Activated CD8-positive, alpha-beta memory T cell treated with anti-CD3 and anti-CD28 coated beads, Interleukin-2, amount 50 U/mL, for 1 hour (primary cell): ENCODE data around the gene NBAS.
"Not testable (repeated sequence)": the region's sequence is repeated elsewhere in the genome, so short reads cannot be mapped to it uniquely, and the experiment has no call there.

Experiments
- DNase-seq: peaks from one replicate; pipeline ENCODE4 v3.0.0-alpha.2; 2020; ENCODE audit errors: extremely low read depth

NBAS gene

GRCh38 chr2:15262792-15263191 is 298.3 kb downstream of the NBAS start:
- DNase-seq, result no peak

DNA sequence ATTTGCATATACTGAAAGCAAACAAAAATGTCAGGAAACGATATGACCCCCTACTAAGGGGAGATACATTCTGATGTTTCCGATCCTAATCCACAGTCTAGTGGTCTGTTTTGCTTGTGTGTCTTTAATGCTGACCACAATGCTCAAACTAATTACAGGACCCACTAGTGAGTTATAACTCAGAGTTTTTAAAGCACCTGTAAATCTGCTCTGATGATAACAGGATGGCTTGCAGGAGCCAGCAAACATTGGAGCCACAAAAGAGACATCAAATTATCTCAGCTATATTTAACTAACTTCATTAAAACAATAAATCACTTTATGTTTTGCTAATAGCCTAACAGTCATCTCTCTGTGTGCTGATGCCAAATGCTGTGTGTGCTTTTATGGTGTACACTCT is 300.3 kb downstream of the NBAS start:
- DNase-seq, result no peak

DNA sequence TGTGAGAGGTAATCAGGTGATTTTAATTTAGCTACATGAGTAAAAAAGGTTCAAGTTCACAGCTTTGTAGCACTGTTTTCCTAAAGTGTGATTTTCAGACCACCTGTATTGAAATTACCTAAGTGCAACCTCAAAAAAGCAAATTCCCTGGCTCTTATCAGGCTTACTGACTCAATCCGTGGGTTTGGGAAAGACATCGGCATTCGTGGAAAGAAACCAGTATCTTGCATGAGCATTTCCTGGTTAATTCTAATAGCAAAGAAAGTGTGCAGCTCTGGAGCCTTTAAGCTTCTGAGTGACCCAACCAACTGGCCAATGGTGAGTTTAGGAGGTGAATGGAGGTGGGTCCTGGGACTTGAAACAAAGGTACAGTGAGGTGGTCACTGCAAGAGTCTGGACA is 300.9 kb downstream of the NBAS start:
- DNase-seq, result no peak

GRCh38 chr2:15259356-15259756 is 301.8 kb downstream of the NBAS start:
- DNase-seq, result no peak

DNA sequence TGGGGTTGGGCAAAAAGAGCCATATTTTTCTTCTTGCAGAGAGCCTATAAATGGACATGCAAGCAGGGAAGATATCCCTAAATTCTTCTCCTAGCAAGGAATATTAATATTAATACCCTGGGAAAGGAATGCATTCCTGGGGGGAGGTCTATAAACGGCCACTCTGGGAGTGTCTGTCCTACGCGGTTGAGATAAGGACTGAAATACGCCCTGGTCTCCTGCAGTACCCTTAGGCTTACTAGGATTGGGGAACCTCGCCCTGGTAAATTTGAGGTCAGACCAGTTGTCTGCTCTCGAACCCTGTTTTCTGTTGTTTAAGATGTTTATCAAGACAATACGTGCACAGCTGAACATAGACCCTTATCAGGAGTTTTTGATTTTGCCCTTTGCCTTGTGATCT is 302.7 kb downstream of the NBAS start:
- not testable (repeated sequence) for DNase-seq

DNA sequence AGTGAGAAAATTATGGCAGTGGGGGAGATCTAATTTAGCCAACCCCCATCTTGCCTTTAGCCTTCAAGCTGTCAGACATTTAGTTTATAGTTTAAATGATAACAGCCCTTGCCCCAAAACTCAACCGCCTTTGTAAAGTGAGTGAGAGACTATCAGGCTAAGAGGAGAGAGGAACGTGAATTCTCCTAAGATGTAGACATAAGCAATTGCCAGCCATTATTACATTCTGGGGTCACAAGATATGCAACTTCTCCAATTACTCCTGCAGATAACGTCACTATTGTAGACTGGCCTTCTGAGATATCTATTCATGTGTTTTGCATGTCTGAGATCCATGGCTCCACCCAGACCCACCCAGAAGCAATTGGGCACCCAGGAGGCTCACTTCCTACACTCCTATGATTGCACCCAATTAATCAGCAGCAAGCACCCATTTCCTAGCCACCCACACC is 307.3 kb downstream of the NBAS start:
- DNase-seq, result no peak

DNA sequence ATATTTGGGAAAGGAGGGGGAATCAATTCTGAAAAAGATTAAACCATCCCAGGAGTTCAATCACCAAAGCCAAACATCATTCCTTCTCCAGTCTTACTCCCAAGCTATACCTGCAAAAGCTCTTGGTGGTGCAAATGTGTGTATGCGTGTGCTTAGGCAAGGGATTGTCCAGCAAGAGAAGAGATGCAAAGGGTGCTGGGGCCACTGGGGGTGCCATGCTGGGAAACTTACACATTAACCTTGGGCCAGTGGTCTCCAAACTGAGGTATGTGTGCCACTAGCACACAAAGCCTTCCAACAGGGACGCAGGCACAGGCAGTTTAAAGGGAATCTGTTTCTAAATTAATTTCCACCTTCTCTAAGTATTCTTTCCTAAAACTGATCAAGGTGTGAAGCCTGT is 307.9 kb downstream of the NBAS start:
- DNase-seq, result no peak

GRCh38 chr2:15251753-15252152 is 309.4 kb downstream of the NBAS start:
- no peak for DNase-seq

- DNase-seq, result not testable (repeated sequence)
Observed at GRCh38 chr2:15250946-15251345, 310.2 kb downstream of the NBAS start.

- no peak for DNase-seq
Observed at GRCh38 chr2:15246870-15247269, 314.3 kb downstream of the NBAS start.

DNA sequence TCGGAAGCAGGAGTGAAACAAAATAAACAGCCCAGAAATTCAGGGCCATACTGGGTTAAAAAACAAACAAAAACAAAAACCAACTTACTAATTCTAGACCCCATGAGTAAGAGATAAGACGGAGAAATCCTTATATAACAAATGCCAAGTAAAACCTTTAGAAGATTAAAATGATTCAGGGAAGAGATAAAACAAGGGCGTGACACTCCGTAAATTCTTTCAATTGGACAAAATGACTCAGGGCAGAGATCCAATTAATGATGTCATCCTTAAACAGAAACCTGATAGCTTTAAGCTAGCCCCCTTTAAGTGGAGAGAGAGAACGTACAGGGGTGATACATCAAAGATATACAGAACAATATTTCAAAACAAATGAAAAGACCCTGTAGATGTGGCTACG is 317.4 kb downstream of the NBAS start:
- DNase-seq, result no peak

- DNase-seq, result no peak
Observed at GRCh38 chr2:15242936-15243461, 318.1 kb downstream of the NBAS start.

DNA sequence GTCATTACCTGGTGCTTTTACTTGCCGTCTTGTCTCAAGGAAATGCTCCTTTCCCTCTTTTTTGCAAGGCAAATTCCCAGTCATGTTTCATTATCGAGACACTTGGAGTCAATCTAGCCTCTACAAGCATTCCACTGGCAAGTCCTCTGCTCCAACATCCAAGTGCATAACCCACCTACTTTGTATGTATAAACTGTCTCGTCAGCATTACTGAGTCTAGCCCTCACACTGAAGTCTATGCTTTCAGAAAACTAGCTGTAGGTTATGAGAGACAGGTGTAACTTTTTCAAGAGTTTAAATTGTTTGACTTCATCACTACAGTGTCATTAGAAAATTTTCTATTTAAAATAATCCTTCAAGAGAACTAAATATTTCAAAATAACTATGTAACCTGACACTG is 319.2 kb downstream of the NBAS start:
- no peak for DNase-seq

- DNase-seq, result no peak
Observed at GRCh38 chr2:15241201-15241600, 319.9 kb downstream of the NBAS start.

GRCh38 chr2:15238028-15238427 is 323.1 kb downstream of the NBAS start:
- DNase-seq, result no peak

DNA sequence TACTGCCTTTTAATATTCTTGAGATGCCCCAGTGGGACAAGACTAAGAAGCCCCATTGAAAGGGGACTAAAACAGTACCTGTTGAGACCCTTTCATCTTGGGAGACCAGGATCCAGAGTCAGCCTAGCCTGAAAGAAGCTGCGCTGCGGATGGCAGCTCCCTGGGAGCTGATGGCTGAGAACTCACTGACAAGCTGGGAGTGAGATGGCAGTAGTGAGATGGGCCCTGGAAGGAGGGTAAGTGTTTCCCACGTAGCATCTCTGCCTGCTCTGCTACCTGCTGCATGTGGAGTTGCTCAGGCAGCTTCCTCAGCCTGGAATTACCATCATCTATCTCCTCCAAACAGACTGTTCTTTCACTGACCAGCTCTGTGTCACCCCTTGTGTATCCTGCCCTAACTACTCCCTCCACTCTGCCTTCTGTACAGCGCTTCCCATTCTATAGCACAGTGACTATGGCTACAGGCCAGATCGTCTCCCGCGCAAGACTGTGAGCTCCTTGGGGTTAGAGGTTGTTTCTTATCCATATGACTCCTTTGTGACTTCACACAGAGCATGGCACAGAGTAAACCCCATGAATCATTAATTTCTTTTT is 330.4 kb downstream of the NBAS start:
- no peak for DNase-seq

DNA sequence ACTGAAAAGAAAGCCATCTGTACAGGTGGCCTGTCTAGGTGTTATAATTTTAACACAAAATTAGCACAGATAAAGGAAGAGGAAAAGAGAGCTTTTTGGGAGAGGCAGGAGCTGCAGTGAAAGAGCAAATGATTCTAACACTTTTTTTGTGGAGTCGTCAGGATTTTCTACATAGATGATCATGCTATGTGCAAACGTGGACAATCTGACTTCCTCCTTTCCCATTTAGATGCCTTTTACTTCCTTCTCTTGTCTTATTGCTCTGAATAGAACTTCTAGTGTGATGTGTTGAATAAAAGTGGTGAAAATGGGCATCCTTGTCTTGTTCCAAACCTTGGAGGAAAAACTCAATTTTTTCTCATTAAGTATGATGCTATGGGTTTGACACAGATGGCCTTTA is 334.5 kb downstream of the NBAS start:
- no peak for DNase-seq

DNA sequence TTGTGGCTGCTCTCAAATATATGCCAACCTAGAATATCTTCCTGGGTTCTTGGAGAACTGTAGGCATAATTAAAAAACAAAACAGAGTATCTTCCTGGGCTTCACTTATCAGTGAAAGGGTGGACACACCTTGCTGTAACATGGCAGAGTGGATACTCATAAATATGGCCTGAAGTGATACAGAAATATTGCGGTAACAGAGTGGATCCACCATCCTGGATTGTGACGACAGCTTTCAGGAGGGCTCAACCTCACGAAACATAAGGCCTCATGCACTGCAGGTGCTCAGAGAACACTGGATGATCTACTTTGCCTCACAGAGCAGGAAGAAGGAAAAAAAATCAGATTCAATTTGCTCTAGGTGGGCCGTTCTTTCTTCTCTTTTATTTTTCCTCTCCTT is 336.0 kb downstream of the NBAS start:
- no peak for DNase-seq

- DNase-seq, result no peak
Observed at GRCh38 chr2:15224641-15225040, 336.5 kb downstream of the NBAS start.

DNA sequence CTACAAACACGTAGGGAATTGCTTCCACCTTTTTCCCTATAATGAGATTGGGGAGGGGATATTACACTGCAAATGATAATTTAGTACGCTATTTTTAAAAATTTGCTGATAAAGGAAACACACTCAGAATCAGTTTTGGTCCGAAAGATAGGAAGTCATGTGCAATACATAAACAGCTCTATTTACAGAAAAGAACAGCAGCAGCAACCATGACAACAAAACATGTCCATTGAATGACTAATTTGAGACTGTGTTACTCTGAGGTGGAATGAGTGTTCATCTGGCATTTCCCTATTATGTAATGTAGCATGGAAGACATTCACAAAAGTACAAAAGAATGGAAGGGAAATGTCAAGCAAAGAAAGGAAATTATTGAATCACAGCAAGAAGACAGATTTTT is 337.2 kb downstream of the NBAS start:
- DNase-seq, result no peak

DNA sequence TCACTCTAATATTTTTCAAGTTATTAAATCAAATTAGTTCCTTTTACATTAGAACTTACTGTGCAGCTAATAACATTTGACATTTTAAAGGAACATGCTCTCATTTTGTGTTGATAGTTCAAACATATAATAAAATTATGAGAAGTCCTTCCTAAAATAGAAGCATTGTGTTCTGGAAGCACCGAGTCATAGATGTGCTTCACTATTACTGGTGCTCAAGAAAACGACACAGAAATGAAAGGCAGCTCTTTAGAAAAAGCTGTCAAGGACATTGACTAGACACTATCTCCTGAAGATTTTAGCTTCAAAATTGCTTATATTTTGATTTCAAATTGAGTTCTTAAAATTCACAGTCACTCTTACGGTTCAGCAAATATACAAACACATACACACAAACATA is 338.3 kb downstream of the NBAS start:
- no peak for DNase-seq

DNA sequence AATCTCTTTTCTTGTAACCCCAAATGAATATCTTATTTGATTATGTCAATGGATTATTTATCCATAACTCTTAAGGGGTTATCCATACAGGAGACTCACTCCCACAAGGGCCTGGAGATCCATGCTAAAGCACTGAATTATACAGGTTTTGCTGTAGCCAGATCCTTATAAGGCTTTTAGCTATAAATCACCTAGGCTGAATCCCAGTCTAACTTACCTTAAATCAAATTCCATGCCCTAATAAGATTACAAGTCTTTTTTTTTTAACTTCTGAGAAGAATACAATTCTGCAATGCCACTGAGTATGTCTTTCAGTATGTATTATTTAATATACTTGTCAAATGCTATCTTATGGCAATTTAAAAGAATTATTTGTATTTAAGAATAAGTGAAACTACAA is 340.5 kb downstream of the NBAS start:
- no peak for DNase-seq

DNA sequence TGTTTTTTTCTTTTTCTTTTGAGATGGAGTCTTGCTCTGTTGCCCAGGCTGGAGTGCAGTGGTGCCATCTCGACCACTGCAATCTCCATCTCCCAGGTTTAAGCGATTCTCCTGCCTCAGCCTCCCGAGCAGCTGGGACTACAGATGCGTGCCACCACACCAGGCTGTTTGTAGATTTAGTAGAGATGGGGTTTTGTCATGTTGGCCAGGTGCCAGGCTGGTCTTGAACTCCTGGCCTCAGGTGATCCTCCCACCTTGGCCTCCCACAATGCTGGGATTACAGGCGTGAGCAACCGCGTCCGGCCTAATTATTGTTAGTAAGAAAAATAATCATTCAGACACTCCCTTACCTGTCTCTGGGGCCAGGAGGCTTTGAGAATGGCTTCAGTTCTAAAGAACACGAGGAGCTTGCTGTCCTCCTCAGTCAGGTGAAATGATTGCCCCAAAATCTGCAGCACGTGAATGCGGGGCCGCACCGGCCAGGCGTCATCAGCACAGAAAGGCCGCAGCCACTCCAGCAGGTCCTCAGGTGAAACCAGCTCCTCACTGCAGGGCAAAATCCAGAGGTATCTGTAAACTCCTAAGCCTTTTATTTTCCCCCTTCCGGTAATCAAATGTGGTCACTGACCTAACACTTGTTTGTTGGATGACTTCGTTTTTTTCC is 342.6 kb downstream of the NBAS start:
- no peak for DNase-seq

DNA sequence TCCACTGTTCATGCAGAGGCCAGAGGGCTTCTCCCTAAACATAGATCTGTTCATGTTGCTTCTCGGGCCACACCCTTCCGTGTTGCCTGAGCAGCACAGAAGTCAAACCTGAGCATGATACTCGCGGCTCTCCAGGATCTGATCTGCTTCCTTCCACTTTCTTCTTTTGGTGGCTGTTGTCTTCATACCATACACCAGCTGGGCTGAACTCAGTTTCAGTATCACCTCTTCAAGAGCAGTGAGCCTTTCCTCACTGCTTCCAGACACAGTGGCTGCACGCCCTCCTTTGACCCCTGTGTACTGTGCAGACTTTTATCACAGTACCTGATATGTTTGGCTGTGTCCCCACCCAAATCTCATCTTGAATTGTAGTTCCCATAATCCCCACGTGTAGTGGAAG is 348.9 kb downstream of the NBAS start:
- DNase-seq, result no peak
